DMS79 treated with DMSO at 0.1 percent for 48 hours (cell line): ENCODE results near the gene UBE2S.
"Not testable (repeated sequence)": the region's sequence is repeated elsewhere in the genome, so short reads cannot be mapped to it uniquely, and the experiment has no call there.

ENCODE experiments used
- DNase-seq: peaks from one replicate; lab custom pipeline; 2025; lab: John Stamatoyannopoulos, UW

Gene UBE2S

GRCh38 chr19:55406091-55406825, 1.3 kb downstream of the UBE2S start:
- peak; percentile 4 for DNase-seq

GRCh38 chr19:55405638-55406037, 1.9 kb downstream of the UBE2S start:
- no peak for DNase-seq

GRCh38 chr19:55402509-55402908, 5.1 kb downstream of the UBE2S start:
- DNase-seq: no peak

- not testable (repeated sequence) for DNase-seq
These were observed 6.2 kb downstream of the UBE2S start for GRCh38 chr19:55401390-55401789.

GRCh38 chr19:55400281-55401087, 7.1 kb downstream of the UBE2S start:
- DNase-seq: no peak

- no peak for DNase-seq
These were observed 9.2 kb downstream of the UBE2S start for GRCh38 chr19:55398200-55398925.

GRCh38 chr19:55392820-55393761, 14.5 kb downstream of the UBE2S start:
- no peak for DNase-seq

- no peak for DNase-seq
These were observed 15.6 kb downstream of the UBE2S start for GRCh38 chr19:55391702-55392615.

- no peak for DNase-seq
These were observed 16.4 kb downstream of the UBE2S start for GRCh38 chr19:55391191-55391670.

- DNase-seq: no peak
These were observed 17.1 kb downstream of the UBE2S start for GRCh38 chr19:55390461-55390880.

GRCh38 chr19:55389386-55390317, 17.9 kb downstream of the UBE2S start:
- no peak for DNase-seq

GRCh38 chr19:55387736-55388497, 19.7 kb downstream of the UBE2S start:
- no peak for DNase-seq

GRCh38 chr19:55386493-55386971, 21.1 kb downstream of the UBE2S start:
- DNase-seq: no peak

- DNase-seq: peak; percentile 97
These were observed 21.7 kb downstream of the UBE2S start, which contains the start of gene RPL28 for GRCh38 chr19:55385724-55386492. TSS of gene RPL28 (plus strand) at chr19:55385932. CDS start at chr19:55386358, 426 bp downstream.

- peak; percentile 97 for DNase-seq
These were observed 22.5 kb downstream of the UBE2S start for GRCh38 chr19:55384920-55385723.
